H1 (cell line): ENCODE measurements around the gene MMP19. TPM values are rescaled to one million over a fixed set of nuclear protein-coding genes. Genes with fewer than 3 reads are reported as not detected.

Experiments
- CTCF ChIA-PET: fragments of 300-600 bp; sonication (Branson Sonifier 250); formaldehyde crosslinking; loops from one replicate; lab custom pipeline; 2021; ENCODE audit not compliant: partially characterized antibody; lab: Charles Lee
- POLR2A ChIA-PET: fragments of 300-600 bp; sonication (Branson Sonifier 250); formaldehyde crosslinking; loops from one replicate; lab custom pipeline; 2021; ENCODE audit warnings: inconsistent platforms; ENCODE audit not compliant: partially characterized antibody; lab: Charles Lee
- DNase-seq, 2 experiments: peaks; one replicate each; pipeline versions ENCODE4 v3.0.0 to v3.0.0-alpha.2; 2010 to 2022; ENCODE audit warnings: low spot score in 2 of 2, low read depth in 1 of 2, mixed read lengths in 1 of 2
- FAIRE-seq: peaks from 2 replicates; lab custom pipeline; 2011; peaks lifted over from hg19 to GRCh38; lab: Jason Lieb, UNC
- H2AFZ ChIP-seq: 2 replicates; pipeline ENCODE4 v1.8.1; 2012; ENCODE audit warnings: low read length, inconsistent platforms
- H2AK5ac ChIP-seq: 2 replicates; pipeline ENCODE4 v1.6.1; 2013; ENCODE audit warnings: low read depth, low read length
- H2BK120ac ChIP-seq: replicated peaks from 2 replicates; pipeline ENCODE3; 2013; ENCODE audit warnings: low read depth, low read length, inconsistent platforms
- H2BK12ac ChIP-seq: 2 replicates; pipeline ENCODE4 v1.6.1; 2013; ENCODE audit warnings: low read depth, low read length
- H2BK15ac ChIP-seq: 2 replicates; pipeline ENCODE4 v1.6.1; 2013; ENCODE audit warnings: low read length
- H2BK20ac ChIP-seq: 2 replicates; pipeline ENCODE4 v1.6.1; 2013; ENCODE audit warnings: low read length
- H2BK5ac ChIP-seq: 2 replicates; pipeline ENCODE4 v1.6.1; 2013; ENCODE audit warnings: low read depth, low read length
- H3K14ac ChIP-seq: 2 replicates; pipeline ENCODE4 v1.6.1; 2013; ENCODE audit warnings: inconsistent platforms; ENCODE audit not compliant: insufficient read length
- H3K18ac ChIP-seq: 2 replicates; pipeline ENCODE4 v1.6.1; 2013; ENCODE audit warnings: low read length; ENCODE audit errors: extremely low read depth
- H3K23ac ChIP-seq: 2 replicates; pipeline ENCODE4 v1.6.1; 2013; ENCODE audit warnings: inconsistent platforms; ENCODE audit not compliant: insufficient read length
- H3K23me2 ChIP-seq: 2 replicates; pipeline ENCODE4 v1.6.1; 2013; ENCODE audit warnings: low read depth, low read length
- H3K27ac ChIP-seq: 2 replicates; pipeline ENCODE4 v1.6.1; 2011; ENCODE audit warnings: low read depth, low read length, inconsistent platforms
- H3K27me3 ChIP-seq, 4 experiments: replicated peaks in 1 of 4; 1 replicate in 1 of 4; 2 replicates in 3 of 4; pipeline versions ENCODE4 v1.6.1 to v1.8.1; 2011 to 2013; ENCODE audit warnings: low read length in 3 of 4, mild to moderate bottlenecking in 3 of 4, inconsistent platforms in 2 of 4, mixed read lengths in 2 of 4, moderate library complexity in 1 of 4; ENCODE audit not compliant: control insufficient read depth in 3 of 4, insufficient read depth in 3 of 4; ENCODE audit errors: extremely low read depth in 1 of 4
- H3K36me3 ChIP-seq, 4 experiments: 2 replicates each; pipeline versions ENCODE4 v1.6.1 to v1.8.1; 2011 to 2013; ENCODE audit warnings: mild to moderate bottlenecking in 4 of 4, low read length in 3 of 4, moderate library complexity in 2 of 4, control low read depth in 1 of 4, inconsistent platforms in 1 of 4; ENCODE audit not compliant: insufficient read depth in 4 of 4, control insufficient read depth in 2 of 4
- H3K4ac ChIP-seq: replicated peaks from 2 replicates; pipeline ENCODE3; 2013; ENCODE audit warnings: low read length, low read depth, mixed read lengths, inconsistent platforms; ENCODE audit not compliant: insufficient read length
- H3K4me1 ChIP-seq, 4 experiments: replicated peaks in 1 of 4; 1 replicate in 1 of 4; 2 replicates in 3 of 4; pipeline versions ENCODE4 v1.6.1 to v1.8.1; 2011 to 2013; ENCODE audit warnings: low read length in 3 of 4, inconsistent platforms in 2 of 4, mixed read lengths in 1 of 4; ENCODE audit not compliant: insufficient read depth in 4 of 4, control insufficient read depth in 3 of 4
- H3K4me2 ChIP-seq, 2 experiments: 2 replicates each; pipeline versions ENCODE4 v1.6.1 to v1.8.1; 2011 to 2013; ENCODE audit warnings: low read depth in 2 of 2, low read length in 2 of 2, control low read depth in 1 of 2, inconsistent platforms in 1 of 2, mild to moderate bottlenecking in 1 of 2; ENCODE audit not compliant: insufficient read depth in 1 of 2
- H3K4me3 ChIP-seq, 4 experiments: fragments of 200-600, 300-600 bp in 1 of 4; sonication (generic), shearing (Covaris generic), sonication (Bioruptor Twin) in 1 of 4; 2 replicates each; pipeline versions ENCODE4 v1.5.1 to v1.8.1; 2011 to 2016; ENCODE audit warnings: low read length in 4 of 4, low read depth in 3 of 4, control low read depth in 2 of 4, inconsistent platforms in 2 of 4, mild to moderate bottlenecking in 2 of 4, mixed read lengths in 1 of 4, moderate library complexity in 1 of 4; ENCODE audit not compliant: insufficient read depth in 2 of 4; ENCODE audit errors: extremely low read depth in 1 of 4
- H3K56ac ChIP-seq: replicated peaks from 2 replicates; pipeline ENCODE3; 2013; ENCODE audit warnings: low read depth, mild to moderate bottlenecking, mixed read lengths, low read length, inconsistent platforms; ENCODE audit not compliant: insufficient read length
- H3K79me1 ChIP-seq: 2 replicates; pipeline ENCODE4 v1.6.1; 2013; ENCODE audit warnings: low read depth, low read length, control low read depth
- H3K79me2 ChIP-seq, 2 experiments: 2 replicates each; pipeline versions ENCODE4 v1.6.1 to v1.8.1; 2012 to 2013; ENCODE audit warnings: low read length in 2 of 2, mild to moderate bottlenecking in 2 of 2, inconsistent platforms in 1 of 2; ENCODE audit not compliant: insufficient read depth in 2 of 2, control insufficient read depth in 1 of 2
- H3K9ac ChIP-seq, 4 experiments: replicated peaks in 1 of 4; 1 replicate in 1 of 4; 2 replicates in 3 of 4; pipeline versions ENCODE4 v1.6.1 to v1.8.1; 2011 to 2013; ENCODE audit warnings: low read depth in 3 of 4, low read length in 3 of 4, control low read depth in 2 of 4, mild to moderate bottlenecking in 2 of 4, moderate library complexity in 2 of 4, inconsistent platforms in 1 of 4; ENCODE audit errors: extremely low read depth in 1 of 4
- H3K9me3 ChIP-seq, 2 experiments: 2 replicates each; pipeline versions ENCODE4 v1.6.1 to v1.8.1; 2012 to 2013; ENCODE audit warnings: mild to moderate bottlenecking in 2 of 2, moderate library complexity in 2 of 2, control low read depth in 1 of 2, inconsistent platforms in 1 of 2, low read depth in 1 of 2, low read length in 1 of 2, mixed read lengths in 1 of 2; ENCODE audit not compliant: insufficient read depth in 2 of 2
- H4K20me1 ChIP-seq, 2 experiments: replicated peaks in 1 of 2; 2 replicates each; pipeline versions ENCODE3 to v1.8.1; 2011 to 2013; ENCODE audit warnings: inconsistent platforms in 2 of 2, low read length in 2 of 2, mild to moderate bottlenecking in 1 of 2; ENCODE audit not compliant: insufficient read depth in 2 of 2, control insufficient read depth in 1 of 2
- H4K5ac ChIP-seq: 2 replicates; pipeline ENCODE4 v1.6.1; 2013; ENCODE audit warnings: low read length, low read depth, mixed read lengths, inconsistent platforms; ENCODE audit not compliant: insufficient read length
- H4K8ac ChIP-seq: 2 replicates; pipeline ENCODE4 v1.8.0; 2013; ENCODE audit warnings: mild to moderate bottlenecking, moderate library complexity, low read length, inconsistent platforms; ENCODE audit not compliant: insufficient read depth; ENCODE audit errors: extremely low read depth
- H4K91ac ChIP-seq: replicated peaks from 2 replicates; pipeline ENCODE3; 2013; ENCODE audit warnings: low read length, mixed read lengths, inconsistent platforms; ENCODE audit not compliant: insufficient read length
- CREB1 ChIP-seq: IDR thresholded peaks from 2 replicates; pipeline ENCODE4 v1.6.1; 2012; ENCODE audit warnings: inconsistent platforms
- GTF2F1 ChIP-seq: IDR thresholded peaks from 2 replicates; pipeline ENCODE4 v1.6.1; 2012; ENCODE audit warnings: low read depth, low read length, improper control_type of control experiment, borderline replicate concordance
- RFX5 ChIP-seq: IDR thresholded peaks from 2 replicates; pipeline ENCODE4 v1.6.1; 2011; ENCODE audit warnings: low read depth, low read length, improper control_type of control experiment, borderline replicate concordance
- RNF2 ChIP-seq: fragments of 200-900, 300-1000 bp; sonication (generic); IDR thresholded peaks from 2 replicates; pipeline ENCODE4 v1.7.1; 2016; ENCODE audit warnings: borderline replicate concordance, low read depth, mild to moderate bottlenecking, antibody characterized with exemption, low read length; ENCODE audit not compliant: poor library complexity, severe bottlenecking; ENCODE audit errors: missing control alignments
- SIX5 ChIP-seq: IDR thresholded peaks from 2 replicates; pipeline ENCODE4 v1.6.1; 2011; ENCODE audit warnings: mild to moderate bottlenecking, low read depth, low read length
- SP1 ChIP-seq: IDR thresholded peaks from 2 replicates; pipeline ENCODE4 v1.6.1; 2011; ENCODE audit warnings: low read depth, low read length
- SP4 ChIP-seq: IDR thresholded peaks from 2 replicates; pipeline ENCODE4 v1.6.1; 2012; ENCODE audit warnings: low read length, inconsistent platforms
- YY1 ChIP-seq: IDR thresholded peaks from 2 replicates; pipeline ENCODE4 v1.6.1; 2011; ENCODE audit warnings: low read depth, mild to moderate bottlenecking, low read length
- WGBS, 2 experiments: shearing (Covaris generic) in 1 of 2; methylation state at CpG; one replicate each; pipeline versions ENCODE4 v1.1.6 to v1.1.7; 2013 to 2015; ENCODE audit warnings: low lambda C conversion rate in 2 of 2, mixed read lengths in 2 of 2, inconsistent platforms in 1 of 2, low coverage in 1 of 2, missing lambda C conversion rate in 1 of 2; ENCODE audit not compliant: insufficient replicate concordance in 2 of 2, insufficient coverage in 1 of 2, insufficient read length in 1 of 2; ENCODE audit errors: extremely low coverage in 1 of 2, missing lambda C conversion rate in 1 of 2; 5-methylcytosine and 5-hydroxymethylcytosine counted together
- polyA plus RNA-seq, 7 experiments: library from polyadenylated mRNA; depleted of rRNA in 3 of 7; stranded (reverse) in 5 of 7; unstranded in 2 of 7; fragments of >200 nt in 5 of 7; fragments of 200-250 nt in 2 of 7; gene quantifications; 1 replicate in 5 of 7; 2 replicates in 1 of 7; 4 replicates in 1 of 7; pipeline versions ENCODE4 v1.2.1 to v1.2.3, GENCODE V29; 2011 to 2013; ENCODE audit warnings: missing spikeins in 2 of 7, mixed read lengths in 2 of 7
- total RNA-seq: library from RNA; stranded (reverse); fragmentation: NEBNext Ultra II Directional; extraction: Animal tissue kit (Norgen Biotek cat#: 25700); gene quantifications from 2 replicates; pipeline ENCODE4 v1.2.1, GENCODE V29; 2021
- TF ChIP-seq, protein P1 (sequence below): IDR thresholded peaks from 2 replicates; pipeline ENCODE4 v1.6.1; 2012; ENCODE audit warnings: inconsistent platforms

The MMP19 gene
- total and polyA plus RNA-seq, 2 of the 8 experiments (the other 6 are each of a cell fraction or from before 2014, with no cell fraction given), result 2.7 to 3.3 TPM

DNA sequence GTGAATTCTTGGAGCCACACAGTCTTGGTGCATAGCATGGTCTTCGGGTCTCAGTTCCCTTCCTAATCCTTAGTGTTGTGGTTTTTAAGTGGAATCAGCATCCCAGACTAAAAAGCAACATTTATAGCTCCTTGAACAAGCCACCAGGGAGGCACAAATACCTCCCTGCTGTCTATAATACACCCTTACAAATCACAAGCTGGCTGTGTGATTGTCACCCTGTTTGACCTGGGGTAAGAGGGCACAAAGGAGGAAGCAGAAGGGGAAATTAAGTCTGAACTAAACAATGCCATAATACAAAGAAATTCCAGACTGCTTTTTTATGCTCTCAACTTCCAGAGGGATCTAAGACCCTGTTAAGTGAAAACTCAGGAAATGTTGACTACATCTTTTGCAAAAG is 7.7 kb upstream of the MMP19 start:
- no peaks in the 10 kb centered on the region for H4K20me1 ChIP-seq
- no peak overlapping the region for H3K23ac ChIP-seq
- H2BK12ac ChIP-seq, result no peak overlapping the region
- no peaks in the 10 kb centered on the region for H3K9me3 ChIP-seq
- H2BK15ac ChIP-seq, result no peak overlapping the region
- no peaks in the 10 kb centered on the region; a peak in 1 of 7 replicates for H3K4me1 ChIP-seq
- ChIA-PET CTCF (interaction anchor here (0.5 kb wide), 1 partner anchor 21 kb away, joined by 3 read pairs; the partner anchor contains the start of gene DNAJC14), POLR2A (interaction anchor here (0.6 to 1.3 kb wide), 3 partner anchors 17 to 21 kb away, joined by 3 read pairs; no protein-coding TSS in a partner anchor)
- H3K9ac ChIP-seq, result no peak overlapping the region
- H3K27me3 ChIP-seq, result no peaks in the 10 kb centered on the region
- H3K4me3 ChIP-seq, result no peak overlapping the region
- H3K56ac ChIP-seq, result no peak overlapping the region
- no peak overlapping the region for H3K18ac ChIP-seq
- no peak overlapping the region for H3K4ac ChIP-seq
- no peaks in the 10 kb centered on the region for H3K36me3 ChIP-seq
- no peak overlapping the region for H4K8ac ChIP-seq
- H2AFZ ChIP-seq, result peak overlapping the region; percentile 2; the same call in 1 of the 2 replicates
- no peak overlapping the region for H3K4me2 ChIP-seq
- no peak overlapping the region for H4K91ac ChIP-seq
- no peaks in the 10 kb centered on the region for H3K79me2 ChIP-seq
- DNase-seq (no peak), FAIRE-seq (no peak)
- TF ChIP-seq SP4 (no peak), RNF2 (no peak), YY1 (no peak), SP1 (no peak), CREB1 (no peak), GTF2F1 (no peak), RFX5 (no peak), SIX5 (no peak)
- TF ChIP-seq, protein P1, sequence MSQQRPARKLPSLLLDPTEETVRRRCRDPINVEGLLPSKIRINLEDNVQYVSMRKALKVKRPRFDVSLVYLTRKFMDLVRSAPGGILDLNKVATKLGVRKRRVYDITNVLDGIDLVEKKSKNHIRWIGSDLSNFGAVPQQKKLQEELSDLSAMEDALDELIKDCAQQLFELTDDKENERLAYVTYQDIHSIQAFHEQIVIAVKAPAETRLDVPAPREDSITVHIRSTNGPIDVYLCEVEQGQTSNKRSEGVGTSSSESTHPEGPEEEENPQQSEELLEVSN, result no peak
- no peak overlapping the region for H3K14ac ChIP-seq
- no peaks in the 10 kb centered on the region for H3K79me1 ChIP-seq
- 75% methylated on average over 1 of the region's 1 CpG; no CpG with 5 or more reads in 1 of the 2 experiments for WGBS, 2 experiments
- no peak overlapping the region for H2BK5ac ChIP-seq
- no peaks in the 10 kb centered on the region for H3K23me2 ChIP-seq
- H2BK20ac ChIP-seq, result no peak overlapping the region
- no peak overlapping the region for H3K27ac ChIP-seq
- no peak overlapping the region for H2BK120ac ChIP-seq
- no peak overlapping the region for H4K5ac ChIP-seq
- no peak overlapping the region for H2AK5ac ChIP-seq
